ENCODE data around the gene HERC2. TPM values are rescaled to one million over a fixed set of nuclear protein-coding genes. Genes with fewer than 3 reads are reported as not detected.
"Not testable (repeated sequence)": the region's sequence is repeated elsewhere in the genome, so short reads cannot be mapped to it uniquely, and the experiment has no call there.

HERC2 gene
- total and polyA plus RNA-seq, 7 experiments from 2014 or later: 5.5 to 60.4 (median 42.0) TPM

DNA sequence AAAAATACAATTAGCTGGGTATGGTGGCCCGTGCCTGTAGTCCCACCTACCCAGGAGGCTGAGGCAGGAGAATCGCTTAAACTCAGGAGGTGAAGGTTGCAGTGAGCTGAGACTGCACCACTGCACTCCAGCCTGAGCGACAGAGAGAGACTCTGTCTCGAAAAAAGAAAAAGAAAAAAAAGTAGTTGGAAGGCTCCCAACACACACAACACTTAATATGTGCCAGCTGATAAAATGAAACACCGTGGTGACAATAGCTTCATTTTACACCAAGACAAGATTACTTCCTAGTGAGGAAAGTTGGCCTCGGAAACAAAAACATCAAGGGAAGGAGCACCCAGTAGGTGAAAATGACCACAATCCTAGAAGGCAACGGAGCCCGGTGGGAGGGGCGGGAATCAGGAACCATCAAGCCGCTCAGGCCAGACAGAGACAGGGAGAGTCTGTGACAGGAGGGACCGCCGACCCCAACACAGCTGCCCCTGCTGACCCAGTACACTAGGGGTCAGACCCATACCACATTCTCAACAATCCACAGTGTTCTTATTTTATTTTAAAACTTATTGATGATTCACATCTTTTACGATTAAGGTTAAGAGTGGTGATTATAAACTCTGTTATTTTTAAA is 168.4 kb downstream of the HERC2 start:
- no peaks in the 10 kb centered on the region for H3K27me3 Mint-ChIP-seq
- no peak for ATAC-seq
- Histone ChIP-seq H3K27ac (ENCODE audit: low read depth, low read length) (no peak overlapping the region), H3K27me3 (ENCODE audit: control insufficient read depth in 2 of 2, insufficient read depth in 2 of 2, low read length in 2 of 2) (no peaks in the 10 kb centered on the region), H3K9me3 (ENCODE audit: control insufficient read depth in 2 of 3, low read length in 3 of 3) (no peaks in the 10 kb centered on the region), H3K4me1 (ENCODE audit: control insufficient read depth in 2 of 2, insufficient read depth in 2 of 2, low read length in 2 of 2) (no peaks in the 10 kb centered on the region), H3K4me3 (ENCODE audit: low read length) (no peak overlapping the region), H3K36me3 (ENCODE audit: control insufficient read depth in 2 of 3, insufficient read depth in 3 of 3, low read length in 3 of 3) (no peaks in the 10 kb centered on the region)
- no peak for DNase-seq
- H3K4me1 Mint-ChIP-seq: peaks cover 0 to 43% (median 0%) of the 10 kb centered on the region in 7 donors
- peak overlapping the region in 2 of 9 donors; percentile 17 to 41 for H3K27ac Mint-ChIP-seq
- ChIA-PET POLR2A (no interaction called here), CTCF (no interaction called here)
- peaks cover 23 to 50% (median 32%) of the 10 kb centered on the region in 5 donors for H3K36me3 Mint-ChIP-seq
- H3K4me3 Mint-ChIP-seq: no peak overlapping the region
- intact Hi-C loops (cut with micrococcal nuclease): no loop called here
- peaks cover 6 to 31% (median 20%) of the 10 kb centered on the region in 11 donors for H3K9me3 Mint-ChIP-seq

DNA sequence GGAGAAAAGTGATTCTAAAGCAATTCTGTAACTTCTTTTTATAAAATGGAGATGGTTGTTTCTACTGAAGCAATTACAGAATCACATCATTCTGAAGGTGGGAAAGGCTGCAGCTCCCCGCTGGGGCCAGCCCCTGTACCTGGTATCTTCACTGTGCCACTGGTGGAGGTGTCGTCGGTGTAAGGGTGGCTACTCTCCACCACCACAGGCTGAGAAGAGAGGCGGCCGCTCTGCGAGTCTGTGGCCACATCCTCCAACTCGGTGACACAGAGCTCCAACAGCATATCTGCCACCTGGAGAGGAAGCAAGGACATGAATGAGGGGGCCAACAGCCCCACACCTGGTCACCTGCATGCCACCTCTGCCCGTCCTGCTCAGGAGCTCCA is 169.4 kb downstream of the HERC2 start:
- H3K27me3 Mint-ChIP-seq; H3K36me3 ChIP-seq (ENCODE audit: control insufficient read depth in 2 of 3, insufficient read depth in 3 of 3, low read length in 3 of 3); ATAC-seq; DNase-seq; H3K27ac ChIP-seq (ENCODE audit: low read depth, low read length); H3K4me3 ChIP-seq (ENCODE audit: low read length); H3K9me3 ChIP-seq (ENCODE audit: control insufficient read depth in 2 of 3, low read length in 3 of 3); POLR2A ChIA-PET; H3K27me3 ChIP-seq (ENCODE audit: control insufficient read depth in 2 of 2, insufficient read depth in 2 of 2, low read length in 2 of 2); intact Hi-C loops (cut with micrococcal nuclease); CTCF ChIA-PET; H3K4me1 ChIP-seq (ENCODE audit: control insufficient read depth in 2 of 2, insufficient read depth in 2 of 2, low read length in 2 of 2); H3K4me3 Mint-ChIP-seq: not testable (repeated sequence)
- Mint-ChIP-seq H3K27ac (peak overlapping the region in 2 of 9 donors; percentile 59 to 73), H3K9me3 (peaks cover 3 to 30% (median 16%) of the 10 kb centered on the region in 11 donors), H3K36me3 (peaks cover 23 to 51% (median 29%) of the 10 kb centered on the region in 5 donors), H3K4me1 (peaks cover 0 to 48% (median 6%) of the 10 kb centered on the region in 7 donors)

GRCh38 chr15:28151864-28152537 is 170.0 kb downstream of the HERC2 start:
- H3K4me3 ChIP-seq (ENCODE audit: low read length); ATAC-seq; intact Hi-C loops (cut with micrococcal nuclease); H3K4me1 ChIP-seq (ENCODE audit: control insufficient read depth in 2 of 2, insufficient read depth in 2 of 2, low read length in 2 of 2); DNase-seq; H3K27me3 ChIP-seq (ENCODE audit: control insufficient read depth in 2 of 2, insufficient read depth in 2 of 2, low read length in 2 of 2); H3K27me3 Mint-ChIP-seq; POLR2A ChIA-PET; H3K36me3 ChIP-seq (ENCODE audit: control insufficient read depth in 2 of 3, insufficient read depth in 3 of 3, low read length in 3 of 3); H3K27ac ChIP-seq (ENCODE audit: low read depth, low read length); CTCF ChIA-PET; H3K9me3 ChIP-seq (ENCODE audit: control insufficient read depth in 2 of 3, low read length in 3 of 3): not testable (repeated sequence)
- Mint-ChIP-seq H3K4me3 (peak overlapping the region in 1 of 10 donors; percentile 2), H3K9me3 (peaks cover 3 to 27% (median 14%) of the 10 kb centered on the region in 11 donors), H3K4me1 (peaks cover 0 to 49% (median 6%) of the 10 kb centered on the region in 7 donors), H3K36me3 (peaks cover 23 to 51% (median 29%) of the 10 kb centered on the region in 5 donors), H3K27ac (peak overlapping the region in 2 of 9 donors; percentile 59 to 73)

GRCh38 chr15:28147801-28148200 is 174.2 kb downstream of the HERC2 start:
- H3K27me3 Mint-ChIP-seq: no peaks in the 10 kb centered on the region
- CTCF ChIA-PET: no interaction called here
- POLR2A ChIA-PET: no interaction called here
- intact Hi-C loops (cut with micrococcal nuclease): no loop called here
- Histone ChIP-seq H3K4me3 (ENCODE audit: low read length) (no peak overlapping the region), H3K9me3 (ENCODE audit: control insufficient read depth in 2 of 3, low read length in 3 of 3) (no peaks in the 10 kb centered on the region), H3K4me1 (ENCODE audit: control insufficient read depth in 2 of 2, insufficient read depth in 2 of 2, low read length in 2 of 2) (no peaks in the 10 kb centered on the region), H3K27me3 (ENCODE audit: control insufficient read depth in 2 of 2, insufficient read depth in 2 of 2, low read length in 2 of 2) (no peaks in the 10 kb centered on the region), H3K27ac (ENCODE audit: low read depth, low read length) (no peak overlapping the region), H3K36me3 (ENCODE audit: control insufficient read depth in 2 of 3, insufficient read depth in 3 of 3, low read length in 3 of 3) (peaks cover 0 to 30% (median 11%) of the 10 kb centered on the region in 3 experiments)
- H3K4me3 Mint-ChIP-seq: peak overlapping the region in 2 of 10 donors; percentile 46 to 51
- peaks cover 0 to 79% (median 11%) of the 10 kb centered on the region in 7 donors for H3K4me1 Mint-ChIP-seq
- ATAC-seq: no peak
- H3K9me3 Mint-ChIP-seq: peaks cover 3 to 27% (median 13%) of the 10 kb centered on the region in 11 donors
- peaks cover 24 to 79% (median 47%) of the 10 kb centered on the region in 5 donors for H3K36me3 Mint-ChIP-seq
- peak overlapping the region in 2 of 9 donors; percentile 59 to 86 for H3K27ac Mint-ChIP-seq
- no peak for DNase-seq

DNA sequence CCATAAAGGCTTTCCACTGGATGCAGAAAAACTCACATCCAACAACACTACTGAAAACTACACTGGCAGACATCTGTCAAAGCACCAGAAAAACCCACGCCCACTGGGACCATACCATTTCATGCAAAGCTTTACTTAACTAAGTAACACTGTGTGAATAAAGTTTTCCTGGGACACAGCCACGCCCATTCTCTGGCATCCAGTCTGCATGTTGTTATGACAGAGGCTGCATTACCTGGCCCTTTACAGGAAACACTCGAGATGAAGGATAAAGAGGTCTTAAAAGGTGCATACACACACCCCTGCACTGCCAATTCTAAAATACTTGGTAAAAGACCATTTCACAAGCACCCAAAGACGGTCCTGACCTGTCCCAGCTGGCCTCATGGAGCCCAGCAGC is 176.6 kb downstream of the HERC2 start:
- peak overlapping the region in 2 of 9 donors; percentile 64 to 78 for H3K27ac Mint-ChIP-seq
- ATAC-seq; POLR2A ChIA-PET; H3K4me1 ChIP-seq (ENCODE audit: control insufficient read depth in 2 of 2, insufficient read depth in 2 of 2, low read length in 2 of 2); H3K27ac ChIP-seq (ENCODE audit: low read depth, low read length); H3K9me3 ChIP-seq (ENCODE audit: control insufficient read depth in 2 of 3, low read length in 3 of 3); H3K27me3 ChIP-seq (ENCODE audit: control insufficient read depth in 2 of 2, insufficient read depth in 2 of 2, low read length in 2 of 2); CTCF ChIA-PET; H3K27me3 Mint-ChIP-seq; H3K4me3 ChIP-seq (ENCODE audit: low read length); intact Hi-C loops (cut with micrococcal nuclease): not testable (repeated sequence)
- peak in 1 of 9 donors; percentile 48 for DNase-seq
- H3K9me3 Mint-ChIP-seq: peaks cover 3 to 23% (median 10%) of the 10 kb centered on the region in 11 donors
- H3K4me3 Mint-ChIP-seq: peak overlapping the region in 3 of 10 donors; percentile 6 to 63 (median 61)
- H3K36me3 Mint-ChIP-seq: peaks cover 16 to 73% (median 47%) of the 10 kb centered on the region in 5 donors
- H3K4me1 Mint-ChIP-seq: peaks cover 0 to 59% (median 11%) of the 10 kb centered on the region in 7 donors
- H3K36me3 ChIP-seq (ENCODE audit: control insufficient read depth in 2 of 3, insufficient read depth in 3 of 3, low read length in 3 of 3): peaks cover 0 to 44% (median 11%) of the 10 kb centered on the region in 3 experiments

- peak overlapping the region in 2 of 9 donors; percentile 69 to 97 for H3K27ac Mint-ChIP-seq
- ATAC-seq (no peak), DNase-seq (no peak)
- H3K9me3 Mint-ChIP-seq: peaks cover 0 to 4% (median 0%) of the 10 kb centered on the region in 11 donors
- no peaks in the 10 kb centered on the region for H3K27me3 Mint-ChIP-seq
- no peak overlapping the region for H3K4me3 Mint-ChIP-seq
- Histone ChIP-seq H3K36me3 (ENCODE audit: control insufficient read depth in 2 of 3, insufficient read depth in 3 of 3, low read length in 3 of 3) (peaks cover 0 to 33% (median 6%) of the 10 kb centered on the region in 3 experiments), H3K27me3 (ENCODE audit: control insufficient read depth in 2 of 2, insufficient read depth in 2 of 2, low read length in 2 of 2) (no peaks in the 10 kb centered on the region), H3K27ac (ENCODE audit: low read depth, low read length) (no peak overlapping the region), H3K4me3 (ENCODE audit: low read length) (no peak overlapping the region), H3K4me1 (ENCODE audit: control insufficient read depth in 2 of 2, insufficient read depth in 2 of 2, low read length in 2 of 2) (peaks cover 0 to 17% of the 10 kb centered on the region in 2 donors), H3K9me3 (ENCODE audit: control insufficient read depth in 2 of 3, low read length in 3 of 3) (no peaks in the 10 kb centered on the region)
- H3K36me3 Mint-ChIP-seq: peaks cover 8 to 71% (median 55%) of the 10 kb centered on the region in 5 donors
- ChIA-PET CTCF (interaction anchor here (1.2 kb wide), 1 partner anchor 11 kb away, joined by 3 read pairs; no protein-coding TSS in a partner anchor), POLR2A (no interaction called here)
- intact Hi-C loops (cut with micrococcal nuclease): no loop called here
- H3K4me1 Mint-ChIP-seq: peaks cover 8 to 68% (median 35%) of the 10 kb centered on the region in 7 donors
Measured at GRCh38 chr15:28140062-28140461, 181.9 kb downstream of the HERC2 start.
